HEK293 (cell line): Measurements from ENCODE around the gene ORMDL1.
A peak's percentile ranks its signal among the peaks of the same experiment; 100 is the strongest.

Source experiments
- EGR2 ChIP-seq: fragments of 450-650 bp; formaldehyde crosslinking; IDR thresholded peaks from 2 replicates; pipeline ENCODE4 v1.5.1; 2016; ENCODE audit warnings: low read depth, missing biosample characterization, missing genetic modification characterization
- KLF8 ChIP-seq: fragments of 450-650 bp; formaldehyde crosslinking; IDR thresholded peaks from 2 replicates; pipeline ENCODE4 v1.5.1; 2016; ENCODE audit warnings: missing biosample characterization, missing genetic modification characterization
- MZF1 ChIP-seq: fragments of 450-650 bp; formaldehyde crosslinking; IDR thresholded peaks from 2 replicates; pipeline ENCODE4 v1.5.1; 2017; ENCODE audit warnings: missing biosample characterization, missing genetic modification characterization, borderline replicate concordance
- RBAK ChIP-seq: fragments of 450-650 bp; formaldehyde crosslinking; IDR thresholded peaks from 2 replicates; pipeline ENCODE4 v1.5.1; 2016; ENCODE audit warnings: missing biosample characterization, missing genetic modification characterization
- YY1 ChIP-seq: fragments of 450-650 bp; formaldehyde crosslinking; IDR thresholded peaks from 2 replicates; pipeline ENCODE4 v1.5.1; 2018; ENCODE audit warnings: missing biosample characterization, missing genetic modification characterization
- ZFP41 ChIP-seq: fragments of 450-650 bp; formaldehyde crosslinking; IDR thresholded peaks from 2 replicates; pipeline ENCODE4 v1.5.1; 2016; ENCODE audit warnings: missing biosample characterization, missing genetic modification characterization, borderline replicate concordance
- ZNF146 ChIP-seq: fragments of 450-650 bp; formaldehyde crosslinking; IDR thresholded peaks from 2 replicates; pipeline ENCODE4 v1.5.1; 2016; ENCODE audit warnings: missing biosample characterization, missing genetic modification characterization
- ZNF404 ChIP-seq: fragments of 450-650 bp; formaldehyde crosslinking; IDR thresholded peaks from 2 replicates; pipeline ENCODE4 v1.5.1; 2017; ENCODE audit warnings: missing biosample characterization, missing genetic modification characterization
- ZNF426 ChIP-seq: fragments of 450-650 bp; formaldehyde crosslinking; IDR thresholded peaks from 2 replicates; pipeline ENCODE4 v1.5.1; 2017; ENCODE audit warnings: missing biosample characterization, missing genetic modification characterization, mild to moderate bottlenecking, inconsistent platforms, moderate library complexity
- ZNF501 ChIP-seq: fragments of 450-650 bp; formaldehyde crosslinking; IDR thresholded peaks from 2 replicates; pipeline ENCODE4 v1.5.1; 2016; ENCODE audit warnings: missing biosample characterization, missing genetic modification characterization
- ZNF560 ChIP-seq: fragments of 450-650 bp; formaldehyde crosslinking; IDR thresholded peaks from 2 replicates; pipeline ENCODE4 v1.5.1; 2017; ENCODE audit warnings: missing biosample characterization, missing genetic modification characterization, borderline replicate concordance
- ZNF621 ChIP-seq: fragments of 450-650 bp; formaldehyde crosslinking; IDR thresholded peaks from 2 replicates; pipeline ENCODE4 v1.5.1; 2017; ENCODE audit warnings: missing biosample characterization, missing genetic modification characterization
- ZNF629 ChIP-seq: fragments of 450-650 bp; formaldehyde crosslinking; IDR thresholded peaks from 2 replicates; pipeline ENCODE4 v1.5.1; 2017; ENCODE audit warnings: missing biosample characterization, missing genetic modification characterization
- ZNF768 ChIP-seq: fragments of 450-650 bp; formaldehyde crosslinking; IDR thresholded peaks from 2 replicates; pipeline ENCODE4 v1.5.1; 2018; ENCODE audit warnings: missing biosample characterization, mild to moderate bottlenecking, missing genetic modification characterization
- TF ChIP-seq, protein P1 (sequence below): fragments of 450-650 bp; formaldehyde crosslinking; IDR thresholded peaks from 2 replicates; pipeline ENCODE4 v1.5.1; 2016; ENCODE audit warnings: missing biosample characterization, missing genetic modification characterization
- TF ChIP-seq, protein P2 (sequence below): fragments of 450-650 bp; formaldehyde crosslinking; IDR thresholded peaks from 2 replicates; pipeline ENCODE4 v1.5.1; 2016; ENCODE audit warnings: missing biosample characterization, missing genetic modification characterization
- TF ChIP-seq, protein P3 (sequence below): fragments of 450-650 bp; formaldehyde crosslinking; IDR thresholded peaks from 2 replicates; pipeline ENCODE4 v1.5.1; 2016; ENCODE audit warnings: missing biosample characterization, missing genetic modification characterization
- TF ChIP-seq, protein P4 (sequence below): fragments of 450-650 bp; formaldehyde crosslinking; IDR thresholded peaks from 2 replicates; pipeline ENCODE4 v1.5.1; 2016; ENCODE audit warnings: missing biosample characterization, missing genetic modification characterization
- TF ChIP-seq, protein P5 (sequence below): fragments of 450-650 bp; formaldehyde crosslinking; conservative IDR thresholded peaks from 2 replicates; pipeline ENCODE4 v1.5.1; 2016; ENCODE audit warnings: low read depth, missing biosample characterization, missing genetic modification characterization
- TF ChIP-seq, protein P6 (sequence below): fragments of 450-650 bp; formaldehyde crosslinking; IDR thresholded peaks from 2 replicates; pipeline ENCODE4 v1.5.1; 2017; ENCODE audit warnings: missing biosample characterization, missing genetic modification characterization
- TF ChIP-seq, protein P7 (sequence below): fragments of 450-650 bp; formaldehyde crosslinking; IDR thresholded peaks from 2 replicates; pipeline ENCODE4 v1.5.1; 2017; ENCODE audit warnings: missing biosample characterization, missing genetic modification characterization

Gene ORMDL1

DNA sequence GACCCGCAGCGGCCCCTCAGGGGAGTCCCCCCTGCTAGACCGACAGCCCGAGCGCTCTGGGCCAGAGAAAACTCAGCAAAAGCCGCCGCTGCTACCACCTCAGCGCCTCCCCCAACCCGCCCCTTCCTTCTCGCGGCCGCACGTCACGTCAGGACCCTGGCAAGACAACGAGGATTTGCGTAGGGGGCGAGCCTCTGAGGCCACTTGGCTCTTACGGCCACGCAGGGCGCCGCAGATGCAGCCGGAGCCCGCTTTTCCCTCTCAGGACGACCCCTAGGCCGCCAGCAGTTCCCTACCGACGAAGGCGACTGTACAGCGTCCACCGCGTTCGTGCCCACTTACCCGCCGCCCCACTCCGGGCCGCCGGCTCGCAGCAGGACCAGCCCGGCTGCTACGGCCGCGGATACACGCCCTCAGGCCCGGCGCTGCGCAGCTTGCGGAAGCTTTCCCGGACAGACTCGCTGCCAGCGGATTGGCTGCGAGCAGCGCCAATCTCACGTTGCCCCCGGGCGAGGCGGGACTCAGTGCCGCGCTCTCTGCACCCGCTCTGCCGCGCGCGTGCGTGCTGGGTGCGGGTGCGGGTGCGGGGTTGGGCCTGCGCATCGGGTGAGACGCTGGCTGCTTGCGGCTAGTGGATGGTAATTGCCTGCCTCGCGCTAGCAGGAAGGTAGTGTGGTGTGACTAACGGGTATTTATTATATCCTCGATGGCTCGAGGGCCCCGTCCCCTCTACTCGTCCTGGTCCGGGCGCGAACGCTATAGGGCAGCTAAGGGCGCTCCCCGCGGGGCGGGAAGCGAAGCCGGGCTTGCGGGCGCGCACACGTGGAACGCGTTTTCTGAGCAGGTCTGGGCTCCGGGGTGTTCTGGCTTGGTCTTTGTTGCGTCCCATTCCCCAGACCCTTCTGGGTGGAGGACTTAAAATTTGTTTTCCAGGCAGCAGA, at the start of gene ORMDL1, which contains the start of gene PMS1 (continued):
- TF ChIP-seq ZNF404 (tag by site-specific recombination): no peak
- peak; percentile 86 for TF ChIP-seq ZNF629
- peak; percentile 97 for TF ChIP-seq ZNF501 (tag by site-specific recombination)
- TF ChIP-seq RBAK (tag by site-specific recombination): no peak
- TF ChIP-seq ZNF768 (tag by site-specific recombination): no peak
- no peak for TF ChIP-seq YY1
- no peak; the same call in 1 of the 2 replicates for TF ChIP-seq ZNF146 (tag by site-specific recombination)
- peak; percentile 75 for TF ChIP-seq KLF8
- TF ChIP-seq, protein P1, sequence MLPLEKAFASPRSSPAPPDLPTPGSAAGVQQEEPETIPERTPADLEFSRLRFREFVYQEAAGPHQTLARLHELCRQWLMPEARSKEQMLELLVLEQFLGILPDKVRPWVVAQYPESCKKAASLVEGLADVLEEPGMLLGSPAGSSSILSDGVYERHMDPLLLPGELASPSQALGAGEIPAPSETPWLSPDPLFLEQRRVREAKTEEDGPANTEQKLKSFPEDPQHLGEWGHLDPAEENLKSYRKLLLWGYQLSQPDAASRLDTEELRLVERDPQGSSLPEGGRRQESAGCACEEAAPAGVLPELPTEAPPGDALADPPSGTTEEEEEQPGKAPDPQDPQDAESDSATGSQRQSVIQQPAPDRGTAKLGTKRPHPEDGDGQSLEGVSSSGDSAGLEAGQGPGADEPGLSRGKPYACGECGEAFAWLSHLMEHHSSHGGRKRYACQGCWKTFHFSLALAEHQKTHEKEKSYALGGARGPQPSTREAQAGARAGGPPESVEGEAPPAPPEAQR (tag by site-specific recombination): no peak
- TF ChIP-seq MZF1 (tag by site-specific recombination): no peak
- no peak for TF ChIP-seq ZNF426 (tag by site-specific recombination)
- TF ChIP-seq, protein P2, sequence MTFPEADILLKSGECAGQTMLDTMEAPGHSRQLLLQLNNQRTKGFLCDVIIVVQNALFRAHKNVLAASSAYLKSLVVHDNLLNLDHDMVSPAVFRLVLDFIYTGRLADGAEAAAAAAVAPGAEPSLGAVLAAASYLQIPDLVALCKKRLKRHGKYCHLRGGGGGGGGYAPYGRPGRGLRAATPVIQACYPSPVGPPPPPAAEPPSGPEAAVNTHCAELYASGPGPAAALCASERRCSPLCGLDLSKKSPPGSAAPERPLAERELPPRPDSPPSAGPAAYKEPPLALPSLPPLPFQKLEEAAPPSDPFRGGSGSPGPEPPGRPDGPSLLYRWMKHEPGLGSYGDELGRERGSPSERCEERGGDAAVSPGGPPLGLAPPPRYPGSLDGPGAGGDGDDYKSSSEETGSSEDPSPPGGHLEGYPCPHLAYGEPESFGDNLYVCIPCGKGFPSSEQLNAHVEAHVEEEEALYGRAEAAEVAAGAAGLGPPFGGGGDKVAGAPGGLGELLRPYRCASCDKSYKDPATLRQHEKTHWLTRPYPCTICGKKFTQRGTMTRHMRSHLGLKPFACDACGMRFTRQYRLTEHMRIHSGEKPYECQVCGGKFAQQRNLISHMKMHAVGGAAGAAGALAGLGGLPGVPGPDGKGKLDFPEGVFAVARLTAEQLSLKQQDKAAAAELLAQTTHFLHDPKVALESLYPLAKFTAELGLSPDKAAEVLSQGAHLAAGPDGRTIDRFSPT (tag by site-specific recombination): peak; percentile 92
- no peak for TF ChIP-seq ZFP41 (tag by site-specific recombination)
- TF ChIP-seq, protein P3, sequence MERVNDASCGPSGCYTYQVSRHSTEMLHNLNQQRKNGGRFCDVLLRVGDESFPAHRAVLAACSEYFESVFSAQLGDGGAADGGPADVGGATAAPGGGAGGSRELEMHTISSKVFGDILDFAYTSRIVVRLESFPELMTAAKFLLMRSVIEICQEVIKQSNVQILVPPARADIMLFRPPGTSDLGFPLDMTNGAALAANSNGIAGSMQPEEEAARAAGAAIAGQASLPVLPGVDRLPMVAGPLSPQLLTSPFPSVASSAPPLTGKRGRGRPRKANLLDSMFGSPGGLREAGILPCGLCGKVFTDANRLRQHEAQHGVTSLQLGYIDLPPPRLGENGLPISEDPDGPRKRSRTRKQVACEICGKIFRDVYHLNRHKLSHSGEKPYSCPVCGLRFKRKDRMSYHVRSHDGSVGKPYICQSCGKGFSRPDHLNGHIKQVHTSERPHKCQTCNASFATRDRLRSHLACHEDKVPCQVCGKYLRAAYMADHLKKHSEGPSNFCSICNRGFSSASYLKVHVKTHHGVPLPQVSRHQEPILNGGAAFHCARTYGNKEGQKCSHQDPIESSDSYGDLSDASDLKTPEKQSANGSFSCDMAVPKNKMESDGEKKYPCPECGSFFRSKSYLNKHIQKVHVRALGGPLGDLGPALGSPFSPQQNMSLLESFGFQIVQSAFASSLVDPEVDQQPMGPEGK (tag by site-specific recombination): peak; percentile 53
- TF ChIP-seq EGR2 (tag by site-specific recombination): peak; percentile 74
- TF ChIP-seq, protein P4, sequence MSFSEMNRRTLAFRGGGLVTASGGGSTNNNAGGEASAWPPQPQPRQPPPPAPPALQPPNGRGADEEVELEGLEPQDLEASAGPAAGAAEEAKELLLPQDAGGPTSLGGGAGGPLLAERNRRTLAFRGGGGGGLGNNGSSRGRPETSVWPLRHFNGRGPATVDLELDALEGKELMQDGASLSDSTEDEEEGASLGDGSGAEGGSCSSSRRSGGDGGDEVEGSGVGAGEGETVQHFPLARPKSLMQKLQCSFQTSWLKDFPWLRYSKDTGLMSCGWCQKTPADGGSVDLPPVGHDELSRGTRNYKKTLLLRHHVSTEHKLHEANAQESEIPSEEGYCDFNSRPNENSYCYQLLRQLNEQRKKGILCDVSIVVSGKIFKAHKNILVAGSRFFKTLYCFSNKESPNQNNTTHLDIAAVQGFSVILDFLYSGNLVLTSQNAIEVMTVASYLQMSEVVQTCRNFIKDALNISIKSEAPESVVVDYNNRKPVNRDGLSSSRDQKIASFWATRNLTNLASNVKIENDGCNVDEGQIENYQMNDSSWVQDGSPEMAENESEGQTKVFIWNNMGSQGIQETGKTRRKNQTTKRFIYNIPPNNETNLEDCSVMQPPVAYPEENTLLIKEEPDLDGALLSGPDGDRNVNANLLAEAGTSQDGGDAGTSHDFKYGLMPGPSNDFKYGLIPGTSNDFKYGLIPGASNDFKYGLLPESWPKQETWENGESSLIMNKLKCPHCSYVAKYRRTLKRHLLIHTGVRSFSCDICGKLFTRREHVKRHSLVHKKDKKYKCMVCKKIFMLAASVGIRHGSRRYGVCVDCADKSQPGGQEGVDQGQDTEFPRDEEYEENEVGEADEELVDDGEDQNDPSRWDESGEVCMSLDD: no peak; the same call in 1 of the 2 replicates
- no peak for TF ChIP-seq ZNF621 (tag by site-specific recombination)
- TF ChIP-seq, protein P5, sequence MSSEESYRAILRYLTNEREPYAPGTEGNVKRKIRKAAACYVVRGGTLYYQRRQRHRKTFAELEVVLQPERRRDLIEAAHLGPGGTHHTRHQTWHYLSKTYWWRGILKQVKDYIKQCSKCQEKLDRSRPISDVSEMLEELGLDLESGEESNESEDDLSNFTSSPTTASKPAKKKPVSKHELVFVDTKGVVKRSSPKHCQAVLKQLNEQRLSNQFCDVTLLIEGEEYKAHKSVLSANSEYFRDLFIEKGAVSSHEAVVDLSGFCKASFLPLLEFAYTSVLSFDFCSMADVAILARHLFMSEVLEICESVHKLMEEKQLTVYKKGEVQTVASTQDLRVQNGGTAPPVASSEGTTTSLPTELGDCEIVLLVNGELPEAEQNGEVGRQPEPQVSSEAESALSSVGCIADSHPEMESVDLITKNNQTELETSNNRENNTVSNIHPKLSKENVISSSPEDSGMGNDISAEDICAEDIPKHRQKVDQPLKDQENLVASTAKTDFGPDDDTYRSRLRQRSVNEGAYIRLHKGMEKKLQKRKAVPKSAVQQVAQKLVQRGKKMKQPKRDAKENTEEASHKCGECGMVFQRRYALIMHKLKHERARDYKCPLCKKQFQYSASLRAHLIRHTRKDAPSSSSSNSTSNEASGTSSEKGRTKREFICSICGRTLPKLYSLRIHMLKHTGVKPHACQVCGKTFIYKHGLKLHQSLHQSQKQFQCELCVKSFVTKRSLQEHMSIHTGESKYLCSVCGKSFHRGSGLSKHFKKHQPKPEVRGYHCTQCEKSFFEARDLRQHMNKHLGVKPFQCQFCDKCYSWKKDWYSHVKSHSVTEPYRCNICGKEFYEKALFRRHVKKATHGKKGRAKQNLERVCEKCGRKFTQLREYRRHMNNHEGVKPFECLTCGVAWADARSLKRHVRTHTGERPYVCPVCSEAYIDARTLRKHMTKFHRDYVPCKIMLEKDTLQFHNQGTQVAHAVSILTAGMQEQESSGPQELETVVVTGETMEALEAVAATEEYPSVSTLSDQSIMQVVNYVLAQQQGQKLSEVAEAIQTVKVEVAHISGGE: no peak; the same call in none of the 2 replicates
- TF ChIP-seq, protein P6, sequence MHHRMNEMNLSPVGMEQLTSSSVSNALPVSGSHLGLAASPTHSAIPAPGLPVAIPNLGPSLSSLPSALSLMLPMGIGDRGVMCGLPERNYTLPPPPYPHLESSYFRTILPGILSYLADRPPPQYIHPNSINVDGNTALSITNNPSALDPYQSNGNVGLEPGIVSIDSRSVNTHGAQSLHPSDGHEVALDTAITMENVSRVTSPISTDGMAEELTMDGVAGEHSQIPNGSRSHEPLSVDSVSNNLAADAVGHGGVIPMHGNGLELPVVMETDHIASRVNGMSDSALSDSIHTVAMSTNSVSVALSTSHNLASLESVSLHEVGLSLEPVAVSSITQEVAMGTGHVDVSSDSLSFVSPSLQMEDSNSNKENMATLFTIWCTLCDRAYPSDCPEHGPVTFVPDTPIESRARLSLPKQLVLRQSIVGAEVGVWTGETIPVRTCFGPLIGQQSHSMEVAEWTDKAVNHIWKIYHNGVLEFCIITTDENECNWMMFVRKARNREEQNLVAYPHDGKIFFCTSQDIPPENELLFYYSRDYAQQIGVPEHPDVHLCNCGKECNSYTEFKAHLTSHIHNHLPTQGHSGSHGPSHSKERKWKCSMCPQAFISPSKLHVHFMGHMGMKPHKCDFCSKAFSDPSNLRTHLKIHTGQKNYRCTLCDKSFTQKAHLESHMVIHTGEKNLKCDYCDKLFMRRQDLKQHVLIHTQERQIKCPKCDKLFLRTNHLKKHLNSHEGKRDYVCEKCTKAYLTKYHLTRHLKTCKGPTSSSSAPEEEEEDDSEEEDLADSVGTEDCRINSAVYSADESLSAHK (tag by site-specific recombination): 0 out of 2 replicates have a peak, but pooled peaks have one; percentile 5
- TF ChIP-seq, protein P7, sequence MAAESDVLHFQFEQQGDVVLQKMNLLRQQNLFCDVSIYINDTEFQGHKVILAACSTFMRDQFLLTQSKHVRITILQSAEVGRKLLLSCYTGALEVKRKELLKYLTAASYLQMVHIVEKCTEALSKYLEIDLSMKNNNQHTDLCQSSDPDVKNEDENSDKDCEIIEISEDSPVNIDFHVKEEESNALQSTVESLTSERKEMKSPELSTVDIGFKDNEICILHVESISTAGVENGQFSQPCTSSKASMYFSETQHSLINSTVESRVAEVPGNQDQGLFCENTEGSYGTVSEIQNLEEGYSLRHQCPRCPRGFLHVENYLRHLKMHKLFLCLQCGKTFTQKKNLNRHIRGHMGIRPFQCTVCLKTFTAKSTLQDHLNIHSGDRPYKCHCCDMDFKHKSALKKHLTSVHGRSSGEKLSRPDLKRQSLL: no peak
- TF ChIP-seq ZNF560 (tag by site-specific recombination): no peak
